ENCODE measurements around the gene SLC41A3. TPM values are rescaled to one million over a fixed set of nuclear protein-coding genes. Genes with fewer than 3 reads are reported as not detected.

SLC41A3 gene
- polyA plus RNA-seq, 2 of the 4 experiments (the other 2 are of a cell fraction): 18.9 to 24.2 TPM

- DNase-seq (ENCODE audit: low read depth in 1 of 2, low spot score in 1 of 2) (no peak), FAIRE-seq (no peak), ATAC-seq (no peak)
- Histone ChIP-seq H3K4me3 (no peak overlapping the region), H3K27ac (no peak overlapping the region), H3K9me3 (peaks cover 4% of the 10 kb centered on the region; the same call in 1 of the 3 replicates), H3K4me1 (no peaks in the 10 kb centered on the region), H3K4me2 (no peak overlapping the region)
- ChIA-PET POLR2A (no interaction called here), CTCF (no interaction called here)
- WGBS (ENCODE audit: missing lambda C conversion rate): 77% methylated on average over 10 of the region's 10 CpGs
- TF ChIP-seq EP300 (IDR thresholded peaks at IDR 0.05) (no peak), REST (IDR thresholded peaks at IDR 0.05) (no peak), JUN (IDR thresholded peaks at IDR 0.05) (no peak), FOXS1 (CRISPR knock-in tag; IDR thresholded peaks at IDR 0.05) (no peak)
Measured at GRCh38 chr3:126023390-126023789, 60.5 kb downstream of the SLC41A3 start.

DNA sequence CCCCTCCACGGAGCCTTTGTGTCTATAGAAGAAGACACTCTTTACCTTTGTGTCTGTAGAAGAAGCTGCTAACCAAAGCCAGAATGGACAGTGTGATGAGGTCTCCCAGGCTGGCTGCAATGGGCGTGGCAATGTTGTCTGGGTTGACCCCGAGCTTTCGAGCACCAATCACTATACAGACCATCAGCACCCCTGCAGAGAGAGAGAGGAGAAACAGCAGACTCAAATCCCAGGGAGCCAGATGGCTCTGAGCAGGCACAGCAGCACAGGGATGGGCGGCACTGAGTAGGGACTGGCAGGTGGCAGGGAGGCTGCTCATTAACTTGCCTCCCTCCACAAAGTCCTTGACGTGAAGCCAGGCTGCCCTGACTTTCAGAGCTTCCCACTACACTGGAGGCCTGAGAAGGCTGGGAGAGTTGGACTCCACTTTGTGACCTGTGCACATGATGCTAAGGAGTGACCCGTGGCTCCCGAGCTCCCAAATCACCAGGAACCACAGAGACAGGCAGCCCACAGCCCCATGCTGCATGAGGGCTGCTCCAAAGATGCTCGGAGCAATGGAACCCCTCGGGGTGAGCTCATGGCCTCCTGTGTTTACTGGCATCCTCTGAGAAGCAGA lies 61.1 kb downstream of the SLC41A3 start:
- Histone ChIP-seq H3K4me3 (no peak overlapping the region), H3K27ac (no peak overlapping the region), H3K4me2 (no peak overlapping the region), H3K4me1 (no peaks in the 10 kb centered on the region), H3K9me3 (no peaks in the 10 kb centered on the region)
- ChIA-PET CTCF (no interaction called here), POLR2A (no interaction called here)
- DNase-seq (ENCODE audit: low read depth in 1 of 2, low spot score in 1 of 2) (no peak), ATAC-seq (no peak), FAIRE-seq (no peak)
- TF ChIP-seq EP300 (IDR thresholded peaks at IDR 0.05) (no peak), NR3C1 (IDR thresholded peaks at IDR 0.05) (no peak), HEYL (CRISPR knock-in tag; IDR thresholded peaks at IDR 0.05) (no peak), TP53 (CRISPR knock-in tag; IDR thresholded peaks at IDR 0.05) (no peak), HDAC2 (IDR thresholded peaks at IDR 0.05) (no peak), CBX2 (IDR thresholded peaks at IDR 0.05; ENCODE audit: borderline replicate concordance, low read depth) (no peak), KDM1A (IDR thresholded peaks at IDR 0.05; ENCODE audit: low read depth) (no peak), HOXB13 (CRISPR knock-in tag; IDR thresholded peaks at IDR 0.05; ENCODE audit: low read depth) (no peak), PHF8 (IDR thresholded peaks at IDR 0.05; ENCODE audit: borderline replicate concordance, low read depth) (no peak), ZC3H11A (IDR thresholded peaks at IDR 0.05) (no peak), FOXS1 (CRISPR knock-in tag; IDR thresholded peaks at IDR 0.05) (no peak), CTCF (IDR thresholded peaks at IDR 0.05) (no peak)
- 60% methylated on average over 7 of the region's 10 CpGs for WGBS (ENCODE audit: missing lambda C conversion rate)

GRCh38 chr3:126021702-126022101 lies 62.2 kb downstream of the SLC41A3 start:
- no peak overlapping the region for H3K27ac ChIP-seq
- ChIA-PET POLR2A (no interaction called here), CTCF (no interaction called here)
- H3K4me2 ChIP-seq: no peak overlapping the region
- TF ChIP-seq, protein P1, sequence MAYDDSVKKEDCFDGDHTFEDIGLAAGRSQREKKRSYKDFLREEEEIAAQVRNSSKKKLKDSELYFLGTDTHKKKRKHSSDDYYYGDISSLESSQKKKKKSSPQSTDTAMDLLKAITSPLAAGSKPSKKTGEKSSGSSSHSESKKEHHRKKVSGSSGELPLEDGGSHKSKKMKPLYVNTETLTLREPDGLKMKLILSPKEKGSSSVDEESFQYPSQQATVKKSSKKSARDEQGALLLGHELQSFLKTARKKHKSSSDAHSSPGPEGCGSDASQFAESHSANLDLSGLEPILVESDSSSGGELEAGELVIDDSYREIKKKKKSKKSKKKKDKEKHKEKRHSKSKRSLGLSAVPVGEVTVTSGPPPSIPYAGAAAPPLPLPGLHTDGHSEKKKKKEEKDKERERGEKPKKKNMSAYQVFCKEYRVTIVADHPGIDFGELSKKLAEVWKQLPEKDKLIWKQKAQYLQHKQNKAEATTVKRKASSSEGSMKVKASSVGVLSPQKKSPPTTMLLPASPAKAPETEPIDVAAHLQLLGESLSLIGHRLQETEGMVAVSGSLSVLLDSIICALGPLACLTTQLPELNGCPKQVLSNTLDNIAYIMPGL (CRISPR knock-in tag; IDR thresholded peaks at IDR 0.05; ENCODE audit: borderline replicate concordance): no peak
- TF ChIP-seq ZC3H11A (IDR thresholded peaks at IDR 0.05) (no peak), HOXB5 (CRISPR knock-in tag; IDR thresholded peaks at IDR 0.05) (no peak), EHMT2 (IDR thresholded peaks at IDR 0.05; ENCODE audit: low read depth) (no peak), NR3C1 (IDR thresholded peaks at IDR 0.05) (no peak), TP53 (CRISPR knock-in tag; IDR thresholded peaks at IDR 0.05) (no peak)
- FAIRE-seq (no peak), ATAC-seq (no peak), DNase-seq (ENCODE audit: low read depth in 1 of 2, low spot score in 1 of 2) (no peak)
- 70% methylated on average over 1 of the region's 1 CpG for whole genome bisulfite sequencing (ENCODE audit: missing lambda C conversion rate)
- H3K9me3 ChIP-seq: no peaks in the 10 kb centered on the region
- no peaks in the 10 kb centered on the region for H3K4me1 ChIP-seq
- no peak overlapping the region for H3K4me3 ChIP-seq
